ENCODE data around the gene UCK2. TPM values are rescaled to one million over a fixed set of nuclear protein-coding genes. Genes with fewer than 3 reads are reported as not detected.
"Not testable (repeated sequence)": the region's sequence is repeated elsewhere in the genome, so short reads cannot be mapped to it uniquely, and the experiment has no call there.

Gene UCK2
- 34.9 and 59.3 TPM in 2 replicates for total RNA-seq (ENCODE audit: low replicate concordance)
- long read RNA-seq, full-length matches to known transcripts = 7 of 27 reads
- long read RNA-seq, partial matches to known transcripts = 6 of 27 reads
- long read RNA-seq, other reads (novel, unspliced or antisense) = 14 of 27 reads

GRCh38 chr1:165827268-165828102 lies at the start of gene UCK2:
UCK2 (plus strand) TSS chr1:165827614; CDS start chr1:165827834, 220 bp downstream.
- no peaks in the 10 kb centered on the region for H3K9me3 Mint-ChIP-seq
- peaks cover 11% of the 10 kb centered on the region for H3K36me3 Mint-ChIP-seq
- H3K27me3 Mint-ChIP-seq = no peaks in the 10 kb centered on the region
- peaks cover 13% of the 10 kb centered on the region for H3K4me1 Mint-ChIP-seq (ENCODE audit: unreplicated experiment)
- DNase-seq (ENCODE audit: extremely low spot score, unreplicated experiment) = peak; percentile 84
- TF ChIP-seq, protein P1, sequence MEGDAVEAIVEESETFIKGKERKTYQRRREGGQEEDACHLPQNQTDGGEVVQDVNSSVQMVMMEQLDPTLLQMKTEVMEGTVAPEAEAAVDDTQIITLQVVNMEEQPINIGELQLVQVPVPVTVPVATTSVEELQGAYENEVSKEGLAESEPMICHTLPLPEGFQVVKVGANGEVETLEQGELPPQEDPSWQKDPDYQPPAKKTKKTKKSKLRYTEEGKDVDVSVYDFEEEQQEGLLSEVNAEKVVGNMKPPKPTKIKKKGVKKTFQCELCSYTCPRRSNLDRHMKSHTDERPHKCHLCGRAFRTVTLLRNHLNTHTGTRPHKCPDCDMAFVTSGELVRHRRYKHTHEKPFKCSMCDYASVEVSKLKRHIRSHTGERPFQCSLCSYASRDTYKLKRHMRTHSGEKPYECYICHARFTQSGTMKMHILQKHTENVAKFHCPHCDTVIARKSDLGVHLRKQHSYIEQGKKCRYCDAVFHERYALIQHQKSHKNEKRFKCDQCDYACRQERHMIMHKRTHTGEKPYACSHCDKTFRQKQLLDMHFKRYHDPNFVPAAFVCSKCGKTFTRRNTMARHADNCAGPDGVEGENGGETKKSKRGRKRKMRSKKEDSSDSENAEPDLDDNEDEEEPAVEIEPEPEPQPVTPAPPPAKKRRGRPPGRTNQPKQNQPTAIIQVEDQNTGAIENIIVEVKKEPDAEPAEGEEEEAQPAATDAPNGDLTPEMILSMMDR (conservative IDR thresholded peaks at IDR 0.05) = peak; percentile 55
- H3K4me3 Mint-ChIP-seq = peak within 1 kb of the TSS; percentile 98
- peak within 1 kb of the TSS; percentile 95 for H3K27ac Mint-ChIP-seq

DNA sequence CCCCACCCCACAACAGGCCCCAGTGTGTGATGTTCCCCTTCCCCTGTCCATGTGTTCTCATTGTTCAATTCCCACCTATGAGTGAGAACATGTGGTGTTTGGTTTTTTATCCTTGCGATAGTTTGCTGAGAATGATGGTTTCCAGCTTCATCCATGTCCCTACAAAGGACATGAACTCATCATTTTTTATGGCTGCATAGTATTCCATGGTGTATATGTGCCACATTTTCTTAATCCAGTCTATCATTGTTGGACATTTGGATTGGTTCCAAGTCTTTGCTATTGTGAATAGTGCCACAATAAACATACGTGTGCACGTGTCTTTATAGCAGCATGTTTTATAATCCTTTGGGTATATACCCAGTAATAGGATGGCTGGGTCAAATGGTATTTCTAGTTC lies 49.2 kb upstream of the UCK2 start:
- H3K27me3 Mint-ChIP-seq; H3K4me3 Mint-ChIP-seq; H3K9me3 Mint-ChIP-seq; DNase-seq (ENCODE audit: extremely low spot score, unreplicated experiment); H3K36me3 Mint-ChIP-seq; H3K27ac Mint-ChIP-seq; H3K4me1 Mint-ChIP-seq (ENCODE audit: unreplicated experiment): not testable (repeated sequence)

- H3K4me1 Mint-ChIP-seq (ENCODE audit: unreplicated experiment); DNase-seq (ENCODE audit: extremely low spot score, unreplicated experiment); H3K9me3 Mint-ChIP-seq; H3K4me3 Mint-ChIP-seq; H3K36me3 Mint-ChIP-seq; H3K27me3 Mint-ChIP-seq; H3K27ac Mint-ChIP-seq: not testable (repeated sequence)
Observed at GRCh38 chr1:165783519-165783918, 43.9 kb upstream of the UCK2 start.

- peaks cover 5% of the 10 kb centered on the region for H3K36me3 Mint-ChIP-seq
- no peaks in the 10 kb centered on the region for H3K4me1 Mint-ChIP-seq (ENCODE audit: unreplicated experiment)
- no peaks in the 10 kb centered on the region for H3K9me3 Mint-ChIP-seq
- H3K27ac Mint-ChIP-seq = no peak overlapping the region
- no peak overlapping the region for H3K4me3 Mint-ChIP-seq
- TF ChIP-seq, protein P1 (conservative IDR thresholded peaks at IDR 0.05) = no peak
- H3K27me3 Mint-ChIP-seq = peaks cover 8% of the 10 kb centered on the region
- DNase-seq (ENCODE audit: extremely low spot score, unreplicated experiment) = no peak
Observed at GRCh38 chr1:165787741-165788140, 39.7 kb upstream of the UCK2 start.

GRCh38 chr1:165793951-165794350 lies 33.5 kb upstream of the UCK2 start:
- Mint-ChIP-seq H3K4me1 (ENCODE audit: unreplicated experiment) (no peaks in the 10 kb centered on the region), H3K4me3 (no peak overlapping the region), H3K27ac (no peak overlapping the region), H3K36me3 (no peaks in the 10 kb centered on the region), H3K9me3 (no peaks in the 10 kb centered on the region), H3K27me3 (peaks cover 13% of the 10 kb centered on the region)
- TF ChIP-seq, protein P1 (conservative IDR thresholded peaks at IDR 0.05) = no peak
- no peak for DNase-seq (ENCODE audit: extremely low spot score, unreplicated experiment)

DNA sequence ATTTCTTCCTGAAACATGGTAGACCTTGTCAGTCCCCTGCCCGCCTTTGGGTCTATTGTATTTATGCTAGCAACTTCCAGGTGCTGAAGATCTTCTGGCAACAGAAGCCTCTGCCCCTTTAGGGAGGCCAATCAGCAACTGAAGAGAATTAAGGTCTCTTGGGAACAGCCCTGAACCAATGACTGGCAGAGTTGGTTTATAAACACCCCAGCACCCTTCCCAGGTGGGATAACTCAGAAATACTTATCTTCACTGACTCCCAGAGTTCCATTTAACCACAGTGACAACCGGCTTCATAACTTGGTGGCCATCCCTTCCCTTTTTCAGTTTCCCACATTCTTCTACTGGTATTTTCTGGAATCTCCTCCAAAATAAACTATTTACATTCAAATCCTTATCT lies 31.5 kb upstream of the UCK2 start:
- TF ChIP-seq, protein P1 (conservative IDR thresholded peaks at IDR 0.05) = no peak
- Mint-ChIP-seq H3K9me3 (peaks cover 12% of the 10 kb centered on the region), H3K4me3 (no peak overlapping the region), H3K36me3 (no peaks in the 10 kb centered on the region), H3K27me3 (peaks cover 13% of the 10 kb centered on the region), H3K4me1 (ENCODE audit: unreplicated experiment) (no peaks in the 10 kb centered on the region), H3K27ac (no peak overlapping the region)
- DNase-seq (ENCODE audit: extremely low spot score, unreplicated experiment) = no peak

Measured in type B pancreatic cell (in vitro differentiated cells).